KMS-11 (cell line): ENCODE data around the gene QRICH2.

ENCODE experiments used
- H2AFZ ChIP-seq: fragments of 200-600 bp; sonication (generic); 2 replicates; pipeline ENCODE4 v1.6.1; 2016; ENCODE audit warnings: antibody characterized with exemption, mixed run types, low read depth
- H3K27ac ChIP-seq: fragments of 200-600 bp; sonication (generic); 2 replicates; pipeline ENCODE4 v1.6.1; 2016; ENCODE audit warnings: mild to moderate bottlenecking, mixed run types
- H3K27me3 ChIP-seq: fragments of 200-600 bp; sonication (generic); 2 replicates; pipeline ENCODE4 v1.6.1; 2017; ENCODE audit warnings: mild to moderate bottlenecking, low read depth, mixed run types, moderate library complexity; ENCODE audit not compliant: insufficient read depth
- H3K36me3 ChIP-seq: fragments of 200-600 bp; sonication (generic); 2 replicates; pipeline ENCODE4 v1.6.1; 2017; ENCODE audit warnings: mild to moderate bottlenecking, mixed run types; ENCODE audit not compliant: insufficient read depth
- H3K4me1 ChIP-seq: fragments of 200-600 bp; sonication (generic); 2 replicates; pipeline ENCODE4 v1.6.1; 2016; ENCODE audit warnings: mild to moderate bottlenecking, low read depth, mixed run types; ENCODE audit not compliant: poor library complexity, severe bottlenecking
- H3K4me2 ChIP-seq: fragments of 200-600 bp; sonication (generic); 2 replicates; pipeline ENCODE4 v1.7.0; 2016; ENCODE audit warnings: mild to moderate bottlenecking, mixed run types
- H3K4me3 ChIP-seq: fragments of 200-600 bp; sonication (generic); IDR thresholded peaks from 2 replicates; pipeline ENCODE4 v1.6.1; 2017; ENCODE audit warnings: low read depth, low read length, mixed read lengths; ENCODE audit not compliant: insufficient read depth
- H3K79me2 ChIP-seq: fragments of 200-600 bp; sonication (generic); 2 replicates; pipeline ENCODE4 v1.6.1; 2016; ENCODE audit warnings: low read depth, mixed run types; ENCODE audit not compliant: insufficient read depth
- H3K9ac ChIP-seq: fragments of 200-600 bp; sonication (generic); 2 replicates; pipeline ENCODE4 v1.6.1; 2016; ENCODE audit warnings: mild to moderate bottlenecking, mixed run types
- H4K20me1 ChIP-seq: fragments of 200-600 bp; sonication (generic); 2 replicates; pipeline ENCODE4 v1.6.1; 2016; ENCODE audit warnings: mild to moderate bottlenecking, mixed run types; ENCODE audit not compliant: insufficient read depth
- CTCF ChIP-seq: fragments of 200-600 bp; sonication (generic); conservative IDR thresholded peaks from 2 replicates; pipeline ENCODE4 v1.6.1; 2017; ENCODE audit warnings: low read depth, mild to moderate bottlenecking, antibody characterized with exemption, low read length, moderate library complexity, mixed read lengths

The QRICH2 gene

DNA sequence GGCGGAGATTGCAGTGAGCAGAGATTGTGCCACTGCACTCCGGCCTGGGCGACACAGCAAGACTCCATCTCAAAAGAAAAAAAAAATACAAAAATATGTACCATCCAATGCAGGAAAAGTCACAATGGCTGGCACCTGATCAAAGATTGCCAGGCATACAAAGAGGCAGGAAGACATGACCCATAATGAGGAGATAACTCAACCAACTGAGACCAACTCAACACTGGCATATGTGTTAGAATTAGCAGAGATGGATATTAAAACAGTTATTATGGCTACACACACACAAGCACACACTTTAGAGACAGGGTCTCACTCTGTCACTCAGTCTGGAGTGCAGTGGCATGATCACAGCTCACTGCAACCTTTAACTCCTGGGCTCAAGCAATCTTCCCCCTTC, 10.6 kb downstream of the QRICH2 start:
- Histone ChIP-seq H3K4me3 (no peak overlapping the region), H3K27me3 (no peaks in the 10 kb centered on the region), H3K36me3 (no peaks in the 10 kb centered on the region), H2AFZ (no peak overlapping the region), H3K4me2 (no peak overlapping the region), H3K27ac (no peak overlapping the region), H3K79me2 (no peaks in the 10 kb centered on the region), H4K20me1 (no peaks in the 10 kb centered on the region), H3K9ac (no peak overlapping the region), H3K4me1 (no peaks in the 10 kb centered on the region)
- no peak for TF ChIP-seq CTCF

DNA sequence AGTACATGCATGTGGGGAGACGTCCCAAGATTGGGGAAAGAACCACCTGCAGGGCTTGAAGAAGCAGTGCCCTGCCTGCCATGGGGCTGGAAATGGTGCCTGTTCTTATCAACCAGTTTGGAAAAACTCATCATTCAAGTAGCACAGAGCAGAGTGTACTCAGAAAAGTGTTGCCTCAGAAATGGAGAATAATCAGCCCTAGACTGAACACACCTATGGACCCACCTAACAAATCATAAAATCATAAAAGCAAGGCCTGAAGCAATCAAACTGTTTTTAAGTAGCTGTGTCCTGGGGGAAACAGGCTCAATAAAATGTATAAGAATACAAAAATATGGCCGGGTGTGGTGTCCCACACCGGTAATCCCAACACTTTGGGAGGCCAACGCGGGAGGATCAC, 11.2 kb downstream of the QRICH2 start:
- Histone ChIP-seq H3K4me2 (no peak overlapping the region), H3K4me3 (no peak overlapping the region), H3K79me2 (no peaks in the 10 kb centered on the region), H3K36me3 (no peaks in the 10 kb centered on the region), H4K20me1 (no peaks in the 10 kb centered on the region), H2AFZ (no peak overlapping the region), H3K9ac (no peak overlapping the region), H3K4me1 (no peaks in the 10 kb centered on the region), H3K27ac (no peak overlapping the region), H3K27me3 (no peaks in the 10 kb centered on the region)
- no peak for TF ChIP-seq CTCF

GRCh38 chr17:76296186-76296585, 11.9 kb downstream of the QRICH2 start:
- H3K27ac ChIP-seq, result no peak overlapping the region
- no peaks in the 10 kb centered on the region for H3K27me3 ChIP-seq
- H3K79me2 ChIP-seq, result no peaks in the 10 kb centered on the region
- H3K9ac ChIP-seq, result no peak overlapping the region
- no peaks in the 10 kb centered on the region for H3K4me1 ChIP-seq
- no peak overlapping the region for H3K4me3 ChIP-seq
- no peaks in the 10 kb centered on the region for H4K20me1 ChIP-seq
- TF ChIP-seq CTCF, result no peak
- H2AFZ ChIP-seq, result no peak overlapping the region
- H3K36me3 ChIP-seq, result no peaks in the 10 kb centered on the region
- H3K4me2 ChIP-seq, result no peak overlapping the region

DNA sequence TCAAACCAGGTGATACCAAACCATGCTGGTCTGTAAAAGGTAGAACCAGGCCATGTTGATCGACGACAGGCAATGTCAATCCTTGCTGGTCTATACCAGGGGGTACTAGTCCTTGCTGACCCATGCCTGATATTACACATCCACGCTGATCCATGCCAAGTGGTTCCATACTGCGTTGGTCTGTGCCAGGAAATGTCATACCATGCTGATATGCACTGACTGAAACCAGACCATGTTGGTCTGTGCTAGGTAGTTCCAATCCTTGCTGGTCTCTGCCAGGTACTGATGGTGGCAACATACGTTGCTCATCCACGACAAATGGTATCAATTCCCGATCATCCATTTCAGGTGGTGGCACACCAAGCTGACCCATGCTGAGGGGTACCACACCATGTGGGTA, 15.0 kb downstream of the QRICH2 start:
- no peak overlapping the region for H3K27ac ChIP-seq
- no peak for TF ChIP-seq CTCF
- H3K79me2 ChIP-seq, result no peaks in the 10 kb centered on the region
- H3K27me3 ChIP-seq, result no peaks in the 10 kb centered on the region
- no peaks in the 10 kb centered on the region for H3K36me3 ChIP-seq
- H2AFZ ChIP-seq, result no peak overlapping the region
- no peak overlapping the region for H3K9ac ChIP-seq
- no peaks in the 10 kb centered on the region for H4K20me1 ChIP-seq
- H3K4me1 ChIP-seq, result no peaks in the 10 kb centered on the region
- no peak overlapping the region for H3K4me3 ChIP-seq
- H3K4me2 ChIP-seq, result no peak overlapping the region

DNA sequence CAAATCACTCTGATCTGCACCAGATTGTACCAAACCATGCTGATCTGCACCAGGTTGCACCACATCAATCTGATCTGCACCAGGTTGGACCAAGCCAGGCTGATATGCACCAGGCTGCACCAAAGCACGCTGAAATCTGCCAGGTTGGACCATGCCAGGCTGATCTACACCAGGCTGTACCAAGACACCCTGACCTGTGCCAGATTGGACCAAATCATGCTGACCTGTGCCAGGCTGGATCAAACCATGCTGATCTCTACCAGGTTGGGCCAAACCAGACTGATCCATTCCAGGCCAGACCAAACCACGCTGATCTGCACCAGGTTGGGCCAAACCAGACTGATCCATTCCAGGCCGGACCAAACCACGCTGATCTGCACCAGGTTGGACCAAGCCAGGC, 15.5 kb downstream of the QRICH2 start:
- Histone ChIP-seq H3K4me1 (no peaks in the 10 kb centered on the region), H3K27ac (no peak overlapping the region), H3K9ac (no peak overlapping the region), H3K79me2 (no peaks in the 10 kb centered on the region), H3K36me3 (no peaks in the 10 kb centered on the region), H4K20me1 (no peaks in the 10 kb centered on the region), H3K27me3 (no peaks in the 10 kb centered on the region), H3K4me3 (no peak overlapping the region), H2AFZ (no peak overlapping the region), H3K4me2 (no peak overlapping the region)
- no peak for TF ChIP-seq CTCF
